ENCODE results near the gene PRKCSH.

DNA sequence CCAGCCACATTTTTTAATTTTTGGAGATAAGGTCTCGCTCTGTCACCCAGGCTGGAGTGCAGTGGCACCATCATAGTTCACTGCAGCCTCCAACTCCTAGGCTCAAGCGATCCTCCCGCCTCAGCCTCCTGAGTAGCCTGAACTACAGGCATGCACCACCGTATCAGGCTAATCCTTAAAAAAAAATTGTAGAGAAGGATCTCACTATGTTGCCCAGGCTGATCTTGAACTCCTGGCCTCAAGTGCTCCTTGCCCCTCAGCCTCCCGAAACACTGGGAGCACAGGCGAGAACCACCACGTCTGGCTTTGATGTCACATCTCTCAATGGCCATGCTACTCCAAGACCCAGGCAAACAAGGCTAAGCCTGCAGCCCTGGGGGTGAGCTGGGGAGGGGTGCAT lies 21.2 kb downstream of the PRKCSH start:
- no peak for TF ChIP-seq CTCF (IDR thresholded peaks at IDR 0.05)
- TF ChIP-seq POLR2A (IDR thresholded peaks at IDR 0.05), result no peak
